CD1c-positive myeloid dendritic cell (primary cell): ENCODE data around the gene LACC1.

Source experiments
- DNase-seq: peaks from one replicate; pipeline ENCODE4 v3.0.0-alpha.2; 2016; ENCODE audit errors: extremely low spot score

Gene LACC1

GRCh38 chr13:43879755-43880181 is at the start of gene LACC1:
Gene LACC1, plus strand, starts transcription at chr13:43879904. Its CDS starts 1,082 bp downstream, at chr13:43880986.
- DNase-seq: peak; percentile 46

- peak; percentile 36 for DNase-seq
These were observed 49.2 kb upstream of the LACC1 start for GRCh38 chr13:43830497-43830881.

- no peak for DNase-seq
These were observed 48.6 kb upstream of the LACC1 start for GRCh38 chr13:43831088-43831487.

- DNase-seq: no peak
These were observed 44.0 kb upstream of the LACC1 start for GRCh38 chr13:43835701-43836100.

GRCh38 chr13:43838909-43839308 is 40.8 kb upstream of the LACC1 start:
- DNase-seq: no peak

- no peak for DNase-seq
These were observed 33.1 kb upstream of the LACC1 start for GRCh38 chr13:43846496-43847158.

GRCh38 chr13:43848001-43848649 is 31.6 kb upstream of the LACC1 start:
- DNase-seq: peak; percentile 18

GRCh38 chr13:43850873-43851272 is 28.8 kb upstream of the LACC1 start:
- DNase-seq: no peak

- DNase-seq: no peak
These were observed 26.7 kb upstream of the LACC1 start for GRCh38 chr13:43852923-43853404.

GRCh38 chr13:43861863-43862262 is 17.8 kb upstream of the LACC1 start:
- no peak for DNase-seq

- no peak for DNase-seq
These were observed 14.8 kb upstream of the LACC1 start for GRCh38 chr13:43864921-43865320.

GRCh38 chr13:43865892-43866291 is 13.8 kb upstream of the LACC1 start:
- no peak for DNase-seq

- no peak for DNase-seq
These were observed 7.5 kb upstream of the LACC1 start for GRCh38 chr13:43872181-43872580.

GRCh38 chr13:43874504-43875092 is 5.1 kb upstream of the LACC1 start:
- DNase-seq: peak; percentile 71

- no peak for DNase-seq
These were observed 3.3 kb upstream of the LACC1 start for GRCh38 chr13:43876366-43876765.

- no peak for DNase-seq
These were observed 2.4 kb upstream of the LACC1 start for GRCh38 chr13:43877326-43877725.

GRCh38 chr13:43877766-43878165 is 1.9 kb upstream of the LACC1 start:
- DNase-seq: peak; percentile 14

GRCh38 chr13:43878892-43879754 is 581 bp upstream of the LACC1 start, which contains the start of gene CCDC122:
Gene CCDC122, minus strand, starts transcription at chr13:43879740. Its CDS starts 10,364 bp downstream, at chr13:43869376.
- DNase-seq: peak; percentile 96

- DNase-seq: peak; percentile 20
These were observed 631 bp downstream of the LACC1 start for GRCh38 chr13:43880214-43880855.

GRCh38 chr13:43880926-43881325 is 1.2 kb downstream of the LACC1 start:
- DNase-seq: no peak

GRCh38 chr13:43881580-43881979 is 1.9 kb downstream of the LACC1 start:
- DNase-seq: no peak
